Right lobe of liver (tissue), 6 donors: Measurements from ENCODE around the gene SLC39A11. TPM values are rescaled to one million over a fixed set of nuclear protein-coding genes. Genes with fewer than 3 reads are reported as not detected.

Experiments
- ATAC-seq, 4 donors: fragments of 200-7000 bp; cut with Tn5 transposase; one replicate each; pipeline ENCODE4 v1.9.1; 2020; ENCODE audit warnings: mild to moderate bottlenecking in 4 of 4, moderate library complexity in 4 of 4
- DNase-seq, 3 donors: peaks; one replicate each; pipeline ENCODE4 v3.0.0-alpha.2; 2020
- H3K27ac ChIP-seq, 3 donors: fragments of 200-600 bp; one replicate each; pipeline ENCODE4 v1.8.0; 2022
- H3K27me3 ChIP-seq, 2 donors: fragments of 200-600 bp; one replicate each; pipeline ENCODE4 v1.8.0; 2022
- H3K36me3 ChIP-seq, 4 donors: fragments of 200-600 bp; sonication (generic) in 1 of 4; one replicate each; pipeline versions ENCODE4 v1.5.1 to v1.8.0; 2017 to 2022; ENCODE audit warnings: control low read depth in 1 of 4
- H3K4me1 ChIP-seq, 4 donors: fragments of 200-600 bp; sonication (generic) in 1 of 4; one replicate each; pipeline versions ENCODE4 v1.5.1 to v1.8.0; 2017 to 2022; ENCODE audit warnings: control low read depth in 1 of 4
- H3K4me3 ChIP-seq, 3 donors: fragments of 200-600 bp; one replicate each; pipeline ENCODE4 v1.8.0; 2022
- H3K9me3 ChIP-seq, 4 donors: fragments of 200-600 bp; sonication (generic) in 1 of 4; one replicate each; pipeline versions ENCODE4 v1.5.1 to v1.8.0; 2017 to 2022; ENCODE audit warnings: control low read depth in 1 of 4
- POLR2A ChIP-seq: fragments of 450-650 bp; IDR thresholded peaks from one replicate; pipeline ENCODE4 v1.6.1; 2017; ENCODE audit warnings: antibody characterized with exemption, mild to moderate bottlenecking
- WGBS: methylation state at CpG from one replicate; pipeline ENCODE4 v1.1.6; 2018; ENCODE audit warnings: low coverage, low lambda C conversion rate; ENCODE audit not compliant: insufficient coverage; ENCODE audit errors: missing lambda C conversion rate; 5-methylcytosine and 5-hydroxymethylcytosine counted together
- intact Hi-C, 2 donors: fragments of 100-400 bp; cut with DNase I; formaldehyde crosslinking; loops; one replicate each; pipeline versions ENCODE4 v1.11.2 to v1.14.1; 2022
- total RNA-seq, 6 experiments: library from RNA; depleted of rRNA in 2 of 6; stranded (reverse); fragments of >200 nt in 2 of 6; fragmentation: NEBNext Ultra II Directional in 3 of 6; extraction: Animal tissue kit (Norgen Biotek cat#: 25700) in 3 of 6; gene quantifications; one replicate each; pipeline versions ENCODE4 v1.1.0 to v1.2.4, GENCODE V29; 2016 to 2023
- TF ChIP-seq, protein P1 (sequence below), 4 donors: fragments of 200-600 bp in 3 of 4; fragments of 450-650 bp in 1 of 4; IDR thresholded peaks; one replicate each; pipeline versions ENCODE4 v1.5.1 to v1.8.0; 2016 to 2022; ENCODE audit warnings: antibody characterized with exemption in 4 of 4, mild to moderate bottlenecking in 2 of 4
- donor health status: DM: no; HTN: yes; CAD: no.
- donor health status: DM: no; HTN: no; CAD: no.
- donor health status: DM: no; HTN: no; CAD: no.
- donor health status: DM: no; HTN: yes; CAD: no.
- donor health status: DM: no; HTN: yes; CAD: no.

The SLC39A11 gene
- total RNA-seq, 6 experiments from 2014 or later: 25.4 to 49.6 (median 39.3) TPM

DNA sequence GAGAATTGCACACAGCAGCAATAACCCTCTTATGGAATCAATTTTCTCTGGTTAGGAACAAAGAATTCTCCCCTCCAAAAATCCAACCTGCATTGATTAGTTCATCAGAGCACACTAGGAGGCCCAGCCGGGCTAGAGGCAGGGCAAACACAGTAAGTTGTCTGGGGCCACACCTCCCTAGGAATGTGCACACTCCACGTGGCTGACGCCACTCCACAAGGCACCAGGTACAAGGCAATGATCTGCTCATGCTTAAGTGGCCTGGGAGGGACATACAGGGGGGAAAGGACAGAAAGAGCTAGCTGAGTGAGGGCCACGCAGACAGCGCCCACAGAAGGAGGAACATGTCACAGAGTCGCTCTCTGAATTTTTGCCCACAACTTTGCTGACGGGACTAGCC, 107.6 kb downstream of the SLC39A11 start:
- Histone ChIP-seq H3K4me3 (no peak overlapping the region), H3K27me3 (no peaks in the 10 kb centered on the region), H3K27ac (no peak overlapping the region), H3K36me3 (no peaks in the 10 kb centered on the region), H3K4me1 (peaks cover 0 to 15% (median 4%) of the 10 kb centered on the region in 4 donors), H3K9me3 (no peaks in the 10 kb centered on the region)
- 71% methylated on average over 4 of the region's 7 CpGs for WGBS
- ATAC-seq (peak; percentile 43 to 63 (median 51)), DNase-seq (no peak)
- TF ChIP-seq, protein P1, sequence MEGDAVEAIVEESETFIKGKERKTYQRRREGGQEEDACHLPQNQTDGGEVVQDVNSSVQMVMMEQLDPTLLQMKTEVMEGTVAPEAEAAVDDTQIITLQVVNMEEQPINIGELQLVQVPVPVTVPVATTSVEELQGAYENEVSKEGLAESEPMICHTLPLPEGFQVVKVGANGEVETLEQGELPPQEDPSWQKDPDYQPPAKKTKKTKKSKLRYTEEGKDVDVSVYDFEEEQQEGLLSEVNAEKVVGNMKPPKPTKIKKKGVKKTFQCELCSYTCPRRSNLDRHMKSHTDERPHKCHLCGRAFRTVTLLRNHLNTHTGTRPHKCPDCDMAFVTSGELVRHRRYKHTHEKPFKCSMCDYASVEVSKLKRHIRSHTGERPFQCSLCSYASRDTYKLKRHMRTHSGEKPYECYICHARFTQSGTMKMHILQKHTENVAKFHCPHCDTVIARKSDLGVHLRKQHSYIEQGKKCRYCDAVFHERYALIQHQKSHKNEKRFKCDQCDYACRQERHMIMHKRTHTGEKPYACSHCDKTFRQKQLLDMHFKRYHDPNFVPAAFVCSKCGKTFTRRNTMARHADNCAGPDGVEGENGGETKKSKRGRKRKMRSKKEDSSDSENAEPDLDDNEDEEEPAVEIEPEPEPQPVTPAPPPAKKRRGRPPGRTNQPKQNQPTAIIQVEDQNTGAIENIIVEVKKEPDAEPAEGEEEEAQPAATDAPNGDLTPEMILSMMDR (IDR thresholded peaks at IDR 0.05): no peak
- TF ChIP-seq POLR2A: no peak
- intact Hi-C loops: no loop called here

DNA sequence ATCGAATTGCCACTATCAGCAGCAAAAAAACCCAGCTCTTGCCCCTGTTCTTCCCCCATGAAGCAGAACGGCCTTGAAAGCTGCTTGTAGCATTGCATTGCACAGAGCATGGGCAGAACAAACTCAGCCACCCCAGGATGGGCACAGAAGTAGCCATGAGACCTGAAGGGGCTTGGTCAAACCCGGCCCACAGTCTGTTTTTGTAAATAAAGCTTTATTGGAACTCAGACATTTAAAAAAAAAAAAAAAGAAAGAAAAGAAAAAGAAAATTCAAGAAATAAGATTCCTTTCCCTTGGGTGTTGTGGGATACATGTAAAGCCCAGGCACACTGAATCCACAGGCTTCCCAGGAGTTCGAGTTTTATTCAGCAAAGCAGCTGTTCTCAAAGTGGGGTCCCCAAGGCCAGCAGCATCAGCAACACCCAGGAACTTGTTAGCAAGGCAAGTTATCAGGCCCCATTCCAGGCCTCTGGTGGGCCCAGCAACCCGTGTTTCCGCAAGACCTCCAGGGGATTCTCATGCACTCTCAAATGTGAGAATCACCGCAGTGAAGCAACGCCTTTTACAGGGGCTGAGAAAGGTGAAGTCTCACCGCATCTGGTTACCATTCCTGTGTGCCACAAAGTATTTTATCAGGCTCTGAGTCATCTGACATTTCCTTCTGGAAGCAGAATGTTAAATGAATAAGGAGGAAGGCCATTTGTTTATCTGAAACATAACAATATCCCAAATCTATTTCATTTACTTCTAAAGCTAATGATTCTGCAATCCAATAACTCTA, 108.2 kb downstream of the SLC39A11 start:
- Histone ChIP-seq H3K9me3 (no peaks in the 10 kb centered on the region), H3K4me3 (no peak overlapping the region), H3K4me1 (peaks cover 0 to 15% (median 4%) of the 10 kb centered on the region in 4 donors), H3K27ac (no peak overlapping the region), H3K36me3 (no peaks in the 10 kb centered on the region), H3K27me3 (no peaks in the 10 kb centered on the region)
- ATAC-seq: no peak
- no peak for DNase-seq
- TF ChIP-seq, protein P1 (IDR thresholded peaks at IDR 0.05): no peak
- no peak for TF ChIP-seq POLR2A
- intact Hi-C loops: no loop called here
- WGBS: 50% methylated on average over 2 of the region's 9 CpGs

DNA sequence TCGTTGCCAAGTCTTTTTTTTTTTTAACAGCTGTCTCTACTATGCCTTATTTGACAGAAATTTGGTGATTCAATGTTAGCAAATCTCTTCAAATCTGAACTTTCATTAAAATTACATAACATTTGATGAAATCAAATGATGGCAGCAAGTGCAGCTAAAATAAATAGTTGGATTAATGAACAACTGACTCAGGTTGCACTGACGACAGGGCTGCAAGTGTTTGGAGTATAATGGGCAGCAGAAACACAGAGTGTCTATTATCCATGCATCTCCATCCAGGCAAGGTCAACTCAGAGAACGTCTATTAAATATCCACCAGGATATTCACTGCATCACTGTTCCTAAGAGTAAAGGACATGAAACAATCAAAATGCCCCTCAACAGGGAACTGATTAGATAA, 109.8 kb downstream of the SLC39A11 start:
- WGBS: 26% methylated on average over 3 of the region's 3 CpGs
- no peak for DNase-seq
- intact Hi-C loops: no loop called here
- peak overlapping the region in 2 of 3 donors; percentile 56 to 60 for H3K27ac ChIP-seq
- no peaks in the 10 kb centered on the region for H3K27me3 ChIP-seq
- H3K4me3 ChIP-seq: peak overlapping the region in 1 of 3 donors; percentile 5
- H3K4me1 ChIP-seq: peaks cover 0 to 19% (median 7%) of the 10 kb centered on the region in 4 donors
- H3K9me3 ChIP-seq: no peaks in the 10 kb centered on the region
- no peak for TF ChIP-seq POLR2A
- TF ChIP-seq, protein P1 (IDR thresholded peaks at IDR 0.05): no peak
- no peaks in the 10 kb centered on the region for H3K36me3 ChIP-seq
- ATAC-seq: peak; percentile 81 to 86 (median 84)

DNA sequence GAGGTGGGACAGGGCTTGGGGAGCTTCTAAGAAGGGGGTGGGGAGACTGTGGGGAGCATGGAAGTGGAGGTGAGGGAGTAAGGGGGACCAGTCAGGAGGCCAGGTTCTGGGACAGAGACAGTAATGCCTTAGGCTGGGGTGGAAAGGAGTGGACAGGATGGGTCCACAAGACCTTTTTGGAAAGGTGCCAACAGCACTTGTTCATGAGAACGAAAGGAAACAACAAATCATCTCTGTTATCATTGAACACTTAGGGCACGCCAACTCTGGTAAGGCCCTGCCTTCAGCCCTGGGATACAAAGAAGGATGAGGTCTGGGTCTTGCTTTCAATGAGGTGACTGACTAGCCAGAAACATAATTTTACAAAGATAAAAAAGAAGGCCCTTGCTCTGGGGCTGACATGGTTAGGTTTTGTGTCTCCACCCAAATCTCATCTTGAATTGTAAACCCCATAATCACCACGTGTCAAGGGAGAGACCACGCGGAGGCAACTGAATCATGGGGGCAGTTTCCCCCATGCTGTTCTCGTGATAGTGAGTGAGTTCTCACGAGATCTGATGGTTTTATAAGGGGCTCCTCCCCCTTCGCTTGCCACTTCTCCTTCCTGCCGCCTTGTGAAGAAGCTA, 113.8 kb downstream of the SLC39A11 start:
- Histone ChIP-seq H3K4me1 (peaks cover 0 to 25% (median 13%) of the 10 kb centered on the region in 4 donors), H3K9me3 (no peaks in the 10 kb centered on the region), H3K27ac (no peak overlapping the region), H3K36me3 (no peaks in the 10 kb centered on the region), H3K27me3 (no peaks in the 10 kb centered on the region), H3K4me3 (no peak overlapping the region)
- TF ChIP-seq, protein P1 (IDR thresholded peaks at IDR 0.05): no peak
- TF ChIP-seq POLR2A: no peak
- intact Hi-C loops: no loop called here
- ATAC-seq (no peak), DNase-seq (no peak)
- 78% methylated on average over 8 of the region's 9 CpGs for WGBS
